Astrocyte of the hippocampus (primary cell): ENCODE results near the gene DENND10.
A peak's percentile ranks its signal among the peaks of the same experiment; 100 is the strongest.
"Not testable (repeated sequence)": the region's sequence is repeated elsewhere in the genome, so short reads cannot be mapped to it uniquely, and the experiment has no call there.

ENCODE experiments used
- DNase-seq: peaks from one replicate; pipeline ENCODE4 v3.0.0; 2011; ENCODE audit warnings: low read depth, low spot score

Gene DENND10

DNA sequence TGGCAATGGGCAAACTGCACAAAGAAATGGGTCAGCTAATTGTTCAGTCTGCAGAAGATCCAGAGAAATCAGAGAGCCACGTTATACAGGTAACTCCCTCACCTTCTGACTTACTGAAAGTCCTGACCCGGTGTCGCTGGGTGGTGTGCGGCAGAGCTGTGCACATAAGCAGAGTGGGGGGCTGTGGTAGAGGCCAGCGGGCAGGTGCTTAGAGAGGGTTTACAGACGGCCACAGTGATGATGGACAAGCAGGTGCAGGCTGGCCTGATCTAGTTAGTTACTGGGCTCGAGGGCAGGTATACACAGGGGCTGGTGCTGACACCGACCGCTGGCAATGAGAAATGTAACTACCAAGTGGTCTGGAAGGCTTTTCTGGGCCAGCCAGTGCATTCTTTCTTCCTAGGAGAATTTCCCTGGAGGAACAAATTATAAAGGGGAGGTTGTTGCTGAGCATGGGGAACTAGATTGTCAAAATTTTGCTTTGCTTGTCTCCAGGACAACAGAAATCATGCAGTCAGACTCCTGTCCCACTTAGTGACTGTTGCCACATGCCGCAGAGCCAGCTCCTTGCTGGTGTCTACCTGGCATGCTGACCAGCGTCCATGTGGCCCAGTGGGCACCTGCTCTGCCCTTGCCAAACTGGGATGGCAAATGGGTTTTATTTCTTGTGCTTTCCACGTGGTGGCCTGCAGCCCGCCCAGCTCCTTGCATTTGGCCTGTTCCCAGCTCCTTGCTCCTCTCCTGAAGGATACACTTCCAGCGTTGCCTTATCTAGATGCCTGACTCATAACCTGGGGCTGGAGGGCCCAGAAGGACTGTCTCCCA, 28.8 kb downstream of the DENND10 start:
- no peak for DNase-seq

DNA sequence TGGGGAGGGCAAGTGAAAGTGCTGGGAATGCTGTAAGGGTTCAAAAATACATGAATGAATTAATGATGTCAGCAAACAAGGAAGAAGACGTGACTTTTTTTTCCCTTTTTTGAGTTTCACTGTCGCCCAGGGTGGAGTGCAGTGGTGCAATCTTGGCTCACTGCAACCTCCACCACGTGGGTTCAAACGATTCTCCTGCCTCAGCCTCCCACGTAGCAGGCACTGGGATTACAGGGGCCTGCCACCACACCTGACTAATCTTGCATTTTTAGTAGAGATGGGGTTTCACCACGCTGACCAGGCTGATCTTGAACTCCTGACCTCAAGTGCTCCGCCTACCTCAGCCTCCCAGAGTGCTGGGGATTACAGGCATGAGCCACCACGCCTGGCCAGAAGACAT, 30.0 kb downstream of the DENND10 start:
- no peak for DNase-seq

DNA sequence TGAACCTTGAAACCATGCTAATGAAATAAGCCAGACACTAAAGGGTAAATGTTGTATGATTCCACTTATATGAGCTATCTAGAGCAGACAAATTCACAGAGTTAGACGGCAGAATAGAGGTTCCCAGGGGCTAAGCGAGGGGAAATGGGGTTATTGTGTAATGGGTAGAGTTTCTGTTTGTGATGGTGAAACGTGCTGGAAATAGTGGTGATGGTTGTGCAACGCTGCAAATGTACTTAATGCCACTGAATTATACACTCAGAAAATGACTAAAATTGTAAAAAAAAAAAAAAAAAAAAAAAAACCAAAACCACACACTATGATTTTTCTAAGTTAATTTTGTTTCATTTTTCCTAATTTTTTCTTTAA, 31.6 kb downstream of the DENND10 start:
- DNase-seq = no peak

DNA sequence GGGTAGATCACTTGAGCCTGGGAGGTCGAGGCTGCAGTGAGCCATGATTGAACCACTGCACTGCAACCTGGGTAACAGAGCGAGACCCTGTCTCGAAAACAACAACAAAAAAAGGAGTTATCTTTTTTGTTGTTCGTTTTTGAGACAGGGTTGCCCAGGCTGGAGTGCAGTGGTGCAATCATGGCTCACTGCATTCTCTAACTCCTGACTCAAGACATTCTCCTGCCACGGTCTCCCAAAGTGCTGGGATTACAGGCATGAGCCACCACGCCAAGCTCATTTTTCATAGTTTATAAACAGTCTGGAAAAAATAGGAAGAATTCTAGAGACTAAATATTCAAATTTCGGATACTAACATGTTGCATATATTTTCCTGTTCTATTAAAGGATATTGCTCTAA, 32.2 kb downstream of the DENND10 start:
- no peak for DNase-seq

DNA sequence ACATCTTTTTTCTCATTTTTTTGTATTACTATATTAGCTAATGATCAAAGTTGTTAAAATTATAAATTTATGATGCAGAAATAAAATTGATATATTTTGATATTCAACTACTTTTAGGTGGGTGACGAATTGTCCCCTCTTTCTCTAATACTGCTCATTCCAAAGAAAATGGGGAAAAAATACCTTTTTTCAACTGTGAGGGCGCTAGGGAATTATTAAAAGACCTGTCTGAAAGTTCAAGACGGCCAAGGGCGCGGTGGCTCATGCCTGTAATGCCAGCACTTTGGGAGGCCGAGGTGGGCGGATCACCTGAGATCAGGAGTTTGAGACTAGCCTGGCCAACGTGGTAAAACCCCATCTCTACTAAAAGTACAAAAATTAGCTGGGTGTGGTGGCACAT, 34.0 kb downstream of the DENND10 start:
- not testable (repeated sequence) for DNase-seq

DNA sequence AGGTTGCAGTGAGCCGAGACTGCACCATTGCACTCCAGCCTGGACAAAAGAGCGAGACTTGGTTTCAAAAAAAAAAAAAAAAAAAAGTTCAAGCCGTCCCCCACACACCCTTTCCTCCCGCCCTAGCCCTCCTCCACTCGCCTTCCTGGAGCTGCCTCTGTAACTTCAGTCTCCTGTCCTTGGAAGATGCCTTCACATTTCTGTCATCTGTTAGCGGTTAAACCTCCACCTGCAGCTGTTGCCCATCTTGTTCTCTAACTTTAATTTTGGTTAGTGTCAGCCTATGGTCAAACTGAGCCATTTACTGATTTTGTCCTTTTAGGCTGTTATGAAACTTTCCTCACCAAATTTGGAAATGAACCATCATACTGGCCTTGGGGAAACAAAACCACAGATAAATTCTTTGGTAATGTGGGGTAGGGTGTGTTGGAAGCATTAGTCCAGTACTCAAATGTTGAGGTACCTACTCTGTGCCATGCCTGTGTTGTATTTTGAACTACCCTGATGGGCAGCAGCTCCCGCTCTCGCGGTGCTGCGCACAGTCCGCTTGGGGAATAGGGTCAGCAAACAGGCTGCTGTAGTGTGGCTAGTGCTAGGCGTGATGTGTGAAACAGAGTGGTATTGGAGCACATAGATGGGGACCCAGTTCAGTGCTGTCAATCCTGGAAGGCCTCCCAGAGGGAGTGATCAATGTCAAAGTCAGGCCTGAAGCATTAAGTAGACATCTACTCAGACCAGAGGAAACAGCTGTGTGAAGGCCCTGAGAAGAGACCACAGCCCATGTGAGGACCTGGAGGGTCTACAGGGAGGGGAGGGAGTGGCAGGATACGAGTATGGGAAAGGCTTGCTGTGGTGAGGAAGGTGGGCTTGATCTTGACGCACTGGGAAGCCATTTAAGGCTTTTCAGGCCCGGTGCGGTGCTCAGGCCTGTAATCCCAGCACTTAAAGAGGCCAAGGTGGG, 34.7 kb downstream of the DENND10 start:
- DNase-seq = no peak

DNA sequence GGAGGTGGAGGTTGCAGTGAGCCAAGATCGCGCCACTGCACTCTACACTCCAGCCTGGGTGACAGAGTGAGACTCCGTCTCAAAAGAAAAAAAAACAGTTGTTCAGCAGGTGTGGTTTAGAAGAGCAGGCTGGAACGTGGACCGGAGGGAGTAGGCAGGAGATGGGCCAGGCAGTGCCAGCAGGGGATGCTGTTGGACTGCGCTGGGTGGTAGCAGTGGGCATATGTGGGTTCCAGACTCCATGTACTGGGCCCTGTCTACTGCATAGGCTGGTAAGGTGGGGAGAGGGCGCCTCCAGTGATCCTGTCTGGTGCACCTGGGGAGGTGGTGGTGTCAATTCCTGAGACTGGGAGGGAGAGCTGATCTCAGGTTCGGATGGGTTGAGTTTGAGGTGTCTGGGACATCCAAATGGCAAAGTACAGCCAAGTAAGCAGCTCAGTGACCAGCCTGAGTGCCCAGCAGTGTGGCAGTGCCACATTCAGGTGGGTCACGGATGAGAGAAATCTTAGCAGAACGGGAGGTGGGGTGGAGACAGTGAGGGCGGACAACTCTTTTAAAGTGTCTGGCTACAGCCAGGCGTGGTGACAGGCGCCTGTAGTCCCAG, 35.7 kb downstream of the DENND10 start:
- peak; percentile 49 for DNase-seq

DNA sequence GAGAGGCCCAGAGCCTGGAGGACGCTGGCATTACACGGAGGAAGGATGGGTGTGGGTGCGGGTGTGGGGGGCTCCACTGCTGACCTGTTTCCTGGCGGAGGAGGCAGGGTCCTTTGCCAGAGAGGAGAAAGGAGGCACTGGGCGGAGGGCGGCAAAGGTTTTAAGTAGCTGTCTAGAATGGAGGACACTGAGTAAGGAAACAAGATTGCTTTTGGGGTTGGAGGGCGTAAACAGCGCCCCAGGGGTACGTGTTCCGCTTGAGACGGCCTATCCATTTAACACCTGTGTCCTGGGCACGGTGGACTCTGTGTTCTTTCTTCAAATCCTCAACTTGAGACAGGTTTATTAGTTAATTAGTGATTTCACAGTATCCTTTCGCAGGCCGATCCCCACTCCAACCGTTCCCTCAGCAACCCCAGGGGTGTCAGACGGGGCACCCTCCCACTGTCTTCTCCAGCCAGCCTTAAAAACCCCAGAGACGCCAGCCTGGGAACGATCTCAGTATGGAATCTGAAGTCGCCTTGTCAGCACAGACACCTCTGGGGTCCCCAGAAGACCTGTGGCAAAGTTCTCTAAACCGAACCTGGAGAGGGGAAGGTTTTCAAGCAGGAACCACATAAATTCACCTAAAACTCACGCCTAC, 36.8 kb downstream of the DENND10 start:
- no peak for DNase-seq

DNA sequence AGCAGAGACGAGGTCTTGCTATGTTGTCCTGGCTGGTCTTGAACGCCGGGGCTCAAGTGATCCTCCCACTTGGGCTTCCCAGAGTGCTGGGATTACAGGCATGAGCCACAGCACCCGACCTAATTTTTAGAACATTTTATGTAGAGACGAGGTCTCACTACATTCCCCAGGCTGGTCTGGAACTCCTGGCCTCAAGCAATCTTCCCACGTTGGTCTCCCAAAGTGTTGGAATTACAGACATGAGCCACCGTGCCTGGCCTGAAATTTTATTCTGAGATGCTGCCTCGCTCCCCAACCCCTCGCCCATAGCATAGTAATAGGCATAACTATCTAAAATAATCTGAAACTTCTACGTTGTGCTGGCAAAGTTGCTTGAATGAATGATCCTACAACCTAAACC, 39.7 kb downstream of the DENND10 start:
- DNase-seq = no peak

DNA sequence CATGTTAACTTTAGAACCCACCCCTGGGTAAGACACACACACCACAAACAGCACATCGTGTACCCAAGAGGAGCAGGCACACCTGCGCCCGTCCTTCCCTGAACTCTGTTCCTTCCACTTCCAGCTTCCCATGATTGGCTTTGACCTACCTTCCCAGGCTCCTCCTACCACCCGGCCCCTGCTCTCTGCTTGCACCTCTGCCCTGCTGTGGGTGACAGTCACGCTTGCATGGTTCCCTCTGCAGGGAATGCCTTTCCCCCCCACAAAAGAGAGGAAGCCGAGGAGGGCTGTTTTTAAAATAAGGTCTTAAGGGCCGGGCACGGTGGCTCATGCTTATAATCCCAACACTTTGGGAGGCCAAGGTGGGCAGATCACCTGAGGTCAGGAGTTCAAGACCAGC, 45.2 kb downstream of the DENND10 start:
- no peak for DNase-seq

DNA sequence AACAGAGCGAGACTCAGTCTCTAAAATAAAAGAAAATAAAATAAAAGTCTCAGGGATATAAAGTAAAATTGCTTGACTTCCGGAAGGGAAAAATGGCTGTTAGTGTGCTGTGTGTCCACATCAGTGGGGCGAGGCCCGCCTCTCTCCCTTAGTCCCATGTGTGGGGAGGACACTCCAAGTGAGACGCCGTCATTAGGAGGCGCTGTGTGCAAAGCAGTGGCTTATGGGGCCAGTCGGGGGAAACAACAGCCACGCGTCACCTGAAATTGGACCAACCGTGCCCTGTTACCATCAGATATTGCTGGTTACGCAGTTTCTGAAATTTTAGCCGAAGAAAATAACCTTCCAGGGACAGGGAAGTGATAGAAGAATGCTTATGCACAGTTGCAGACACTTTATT, 45.8 kb downstream of the DENND10 start:
- DNase-seq = no peak

DNA sequence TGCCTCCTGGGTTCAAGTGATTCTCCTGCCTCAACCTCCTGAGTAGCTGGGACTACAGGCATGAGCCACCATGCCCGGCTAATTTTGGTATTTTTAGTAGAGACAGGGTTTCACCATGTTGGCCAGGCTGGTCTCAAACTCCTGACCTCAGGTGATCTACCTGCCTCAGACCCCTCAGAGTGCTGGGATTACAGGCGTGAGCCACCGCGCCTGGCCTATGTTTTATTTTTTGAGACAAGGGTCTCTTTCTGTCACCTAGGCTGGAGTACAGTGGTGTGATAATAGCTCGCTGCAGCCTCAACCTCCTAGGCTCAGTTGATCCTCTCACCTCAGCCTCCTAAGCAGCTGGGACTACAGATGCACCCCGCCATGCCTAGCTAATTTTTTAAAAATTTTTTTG, 47.7 kb downstream of the DENND10 start:
- not testable (repeated sequence) for DNase-seq

DNA sequence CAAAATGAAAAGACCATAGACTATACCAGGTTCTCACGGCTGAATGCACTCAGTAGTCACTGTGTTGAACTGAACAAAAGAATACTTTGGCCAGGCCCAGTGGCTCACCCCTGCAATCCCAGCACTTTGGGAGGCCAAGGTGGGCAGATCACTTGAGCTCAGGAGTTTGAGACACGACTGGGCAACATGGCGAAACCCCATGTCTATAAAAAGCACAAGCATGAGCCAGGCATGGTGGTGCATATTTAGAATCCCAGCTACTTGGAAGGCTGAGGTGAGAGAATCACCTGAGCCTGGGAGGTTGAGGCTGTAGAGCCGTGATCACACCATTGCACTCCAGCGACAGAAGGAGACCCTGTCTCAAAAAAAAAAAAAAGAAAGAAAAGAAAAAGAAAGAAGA, 49.1 kb downstream of the DENND10 start:
- no peak for DNase-seq

DNA sequence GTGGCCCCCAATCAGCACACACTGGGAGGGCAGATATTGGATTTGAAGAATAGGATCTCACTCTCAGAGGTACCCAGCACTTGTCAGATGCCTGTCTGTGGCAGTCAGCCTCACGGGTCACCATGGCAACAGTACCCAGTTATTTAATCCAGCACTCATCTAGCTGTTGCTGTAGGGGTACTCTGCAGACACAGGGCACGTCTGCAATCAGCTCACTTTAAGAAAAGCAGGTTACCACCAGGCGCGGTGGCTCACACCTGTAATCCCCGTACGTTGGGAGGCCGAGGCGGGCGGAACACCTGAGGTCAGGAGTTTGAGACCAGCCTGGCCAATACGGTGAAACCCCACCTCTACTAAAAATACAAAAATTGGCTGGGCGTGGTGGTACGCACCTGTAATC, 49.7 kb downstream of the DENND10 start:
- DNase-seq = no peak

DNA sequence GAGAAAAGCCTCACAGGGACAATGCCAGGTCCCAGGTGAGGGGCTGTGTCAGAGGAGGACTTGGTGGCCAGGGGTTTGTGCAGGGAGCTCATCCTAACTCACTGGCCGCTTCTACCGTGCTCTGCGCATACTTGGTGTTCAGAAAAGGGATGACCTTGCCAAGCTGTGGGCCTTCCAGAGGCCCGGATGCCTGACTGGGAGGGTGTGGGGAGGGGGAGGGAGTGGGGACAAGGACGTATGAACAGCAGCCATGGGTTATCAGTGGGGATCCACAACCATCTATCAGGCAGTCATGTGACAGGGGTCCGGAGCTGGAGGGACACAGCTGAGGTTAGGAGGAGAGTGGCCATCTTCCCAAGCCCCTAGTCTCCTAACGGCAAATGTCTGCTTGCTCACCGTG, 55.4 kb downstream of the DENND10 start:
- no peak for DNase-seq

DNA sequence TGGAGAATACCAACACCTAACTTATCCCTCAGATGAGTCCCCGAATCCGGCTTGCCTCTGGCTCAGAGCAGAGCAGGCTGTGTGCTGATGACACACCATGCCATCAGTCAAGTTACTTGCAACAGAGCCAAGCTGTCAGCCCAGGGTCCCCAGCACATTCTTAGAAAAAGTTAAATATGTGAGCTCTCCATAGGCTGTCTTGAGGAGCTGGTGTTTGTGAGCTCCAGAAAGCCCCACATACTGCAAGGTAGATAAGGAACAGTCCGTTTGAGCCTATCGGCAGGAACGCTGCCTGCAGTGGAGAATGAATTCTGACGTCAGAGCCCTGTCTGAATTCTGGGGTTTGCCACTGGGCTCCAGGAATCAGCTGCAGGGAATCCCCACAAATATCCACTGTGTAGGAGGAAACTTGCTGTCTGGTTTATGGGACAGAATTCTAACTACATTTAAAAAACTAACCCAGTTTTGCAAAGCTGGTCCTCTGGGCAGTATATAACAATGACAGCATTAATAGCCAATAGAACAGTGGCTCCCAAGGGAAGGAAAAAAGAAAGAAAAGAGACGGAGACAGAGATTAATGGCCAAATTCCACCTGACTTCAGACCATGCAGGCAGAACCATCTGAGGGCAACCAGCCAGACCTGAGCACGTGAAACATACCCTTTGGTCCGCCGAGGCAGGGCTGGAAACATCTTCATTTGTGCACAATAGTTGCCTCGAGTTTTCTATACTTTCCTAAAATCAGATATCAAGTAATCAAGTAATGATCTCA, 58.0 kb downstream of the DENND10 start:
- peak; percentile 66 for DNase-seq

DNA sequence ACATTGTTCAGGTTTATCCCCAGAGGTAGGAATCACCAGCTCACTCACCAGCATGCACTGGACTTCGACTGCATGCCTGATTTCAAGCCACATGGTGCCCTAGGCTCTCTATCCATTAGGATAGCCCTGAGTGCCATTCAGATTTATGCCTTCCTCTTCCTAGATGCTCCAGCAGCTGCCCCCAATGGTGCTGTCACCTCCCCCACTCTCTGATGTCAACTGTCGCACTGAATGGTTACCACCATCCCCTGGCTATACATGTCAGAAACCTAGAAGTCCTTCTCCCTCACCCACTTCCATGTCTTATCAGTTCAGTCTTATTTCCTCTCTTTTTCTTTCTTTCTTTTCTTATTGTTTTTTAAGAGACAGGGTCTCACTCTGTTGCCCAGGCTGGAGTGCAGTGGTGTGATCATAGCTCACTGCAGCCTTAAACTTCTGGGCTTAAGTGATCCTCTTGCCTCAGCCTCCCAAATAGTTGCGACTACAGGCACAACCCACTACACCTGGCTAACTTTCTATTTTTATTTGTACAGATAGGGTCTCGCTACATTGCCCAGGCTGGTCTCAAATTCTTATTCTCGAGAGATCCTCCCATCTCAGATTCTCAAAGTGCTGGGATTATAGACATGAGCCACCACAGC, 58.7 kb downstream of the DENND10 start:
- DNase-seq = no peak

DNA sequence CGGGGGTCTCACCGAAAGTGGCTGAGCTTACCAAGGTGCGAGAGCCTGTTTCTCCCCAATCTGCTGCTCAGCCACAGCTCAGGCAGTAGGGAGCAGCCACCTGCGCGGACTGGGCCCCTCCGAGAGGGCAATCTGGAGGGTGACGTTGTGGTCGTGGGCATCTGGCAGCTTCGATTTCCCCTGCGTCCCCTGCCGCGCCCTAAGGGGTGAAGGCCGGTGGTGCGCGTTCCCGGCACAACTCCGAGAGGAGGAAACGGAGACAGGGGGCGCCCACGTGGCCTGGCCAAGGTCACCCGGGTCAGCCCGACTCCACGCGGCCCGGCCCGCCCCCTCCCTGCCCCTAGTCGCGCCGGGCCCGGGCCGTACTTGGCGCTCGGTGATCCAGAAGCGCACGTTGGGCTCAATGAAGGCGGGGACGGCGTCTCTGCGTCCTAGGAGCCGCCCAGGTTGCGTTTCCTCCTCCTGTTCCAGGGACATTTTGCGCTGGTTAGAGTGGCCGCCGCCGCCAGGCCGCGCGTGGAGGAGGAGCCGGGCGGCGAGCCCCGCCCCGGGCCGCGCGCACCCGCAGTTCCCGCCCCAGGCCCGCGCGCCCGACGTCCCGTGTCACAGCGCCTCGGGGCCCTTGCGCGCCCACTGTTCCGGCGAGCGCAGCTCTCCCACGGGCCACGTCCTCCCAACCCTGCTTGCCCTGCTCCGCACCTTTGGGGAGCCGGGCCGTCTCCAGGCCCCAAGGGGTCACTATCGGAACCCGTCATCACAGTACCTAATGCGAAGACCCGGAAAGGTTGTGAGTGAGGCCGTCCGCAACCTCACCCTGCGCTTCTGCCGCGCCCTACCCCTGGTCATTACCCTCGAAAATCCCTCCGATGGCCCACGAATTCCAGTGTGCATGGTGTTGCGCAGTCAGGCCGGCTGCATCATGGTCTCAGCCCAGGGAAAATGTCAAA, 61.5 kb downstream of the DENND10 start, which contains the start of gene SFXN4:
Gene SFXN4 (minus strand): TSS at position 544 of the 947 bp plus-strand sequence. CDS start 67 bp downstream, at position 477.
- DNase-seq = peak; percentile 81

DNA sequence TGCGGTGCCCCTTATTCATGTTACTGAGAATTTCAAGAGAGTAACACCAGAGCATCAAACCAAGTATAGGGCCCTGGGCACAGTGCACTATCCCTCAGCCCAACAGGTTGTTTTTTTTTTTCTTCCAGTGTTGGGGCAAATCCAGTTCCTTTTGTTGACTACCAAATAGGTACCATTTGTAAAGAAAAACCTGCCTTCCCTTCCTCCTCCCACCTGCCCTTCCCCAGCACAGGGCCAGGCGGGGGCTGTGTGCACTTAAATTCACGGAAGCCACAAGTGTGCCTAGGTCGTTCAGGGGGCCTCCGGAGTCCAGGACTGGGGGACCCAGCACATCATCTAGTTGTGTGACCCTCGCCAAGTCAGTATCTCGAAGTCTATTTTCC, 62.2 kb downstream of the DENND10 start:
- no peak for DNase-seq
